HG03575 (cell line): ENCODE measurements around the gene HIGD2A.
"Not testable (repeated sequence)": the region's sequence is repeated elsewhere in the genome, so short reads cannot be mapped to it uniquely, and the experiment has no call there.

Experiments
- ATAC-seq: cut with Tn5 transposase; IDR thresholded peaks from one replicate; pipeline ENCODE4 v1.9.1; 2021; ENCODE audit not compliant: unreplicated experiment, insufficient number of reproducible peaks, low FRiP score; ENCODE audit errors: extremely low read depth

The HIGD2A gene

DNA sequence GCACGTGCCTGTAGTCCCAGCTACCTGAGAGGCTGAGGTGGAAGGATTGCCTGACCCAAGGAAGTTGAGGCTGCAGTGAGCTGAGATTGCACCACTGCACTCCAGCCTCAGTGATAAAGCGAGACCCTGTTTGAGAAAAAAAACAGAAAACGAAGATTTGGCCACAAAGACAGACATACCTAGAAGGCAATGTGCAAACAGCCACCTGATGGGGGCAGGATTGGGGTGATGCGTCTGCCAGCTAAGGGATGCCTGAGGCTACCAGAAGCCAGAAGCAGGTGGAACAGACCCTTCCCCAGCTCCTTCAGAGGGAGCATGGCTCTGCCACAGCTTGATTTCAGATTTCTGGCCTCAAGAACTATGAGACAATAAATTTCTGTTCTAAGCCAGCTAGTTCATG lies 2.9 kb downstream of the HIGD2A start:
- no peak for ATAC-seq

GRCh38 chr5:176391999-176392398 lies 3.4 kb downstream of the HIGD2A start:
- ATAC-seq, result no peak

DNA sequence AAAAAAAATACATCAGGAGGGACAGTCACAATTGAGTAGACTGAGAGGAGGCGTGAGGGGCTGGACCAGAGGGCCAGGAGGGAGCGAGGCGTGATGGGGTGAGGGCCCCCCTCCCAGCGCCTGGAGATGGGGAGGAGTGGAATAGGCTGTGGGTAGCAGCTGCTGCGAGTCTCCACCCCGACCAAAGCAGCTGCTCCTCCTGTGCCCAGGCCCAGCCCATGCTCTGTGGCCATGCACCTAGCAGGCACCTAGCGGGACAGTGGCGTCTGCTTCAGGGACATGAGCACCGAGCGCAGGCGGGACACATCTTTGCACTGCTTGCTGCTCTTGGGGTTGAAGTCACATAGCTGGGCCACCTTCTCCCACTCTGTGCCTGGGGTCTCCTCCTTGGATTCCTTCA lies 4.0 kb downstream of the HIGD2A start:
- ATAC-seq, result no peak

GRCh38 chr5:176394096-176394495 lies 5.5 kb downstream of the HIGD2A start:
- ATAC-seq, result no peak

GRCh38 chr5:176394881-176395675 lies 6.5 kb downstream of the HIGD2A start:
- ATAC-seq, result no peak

DNA sequence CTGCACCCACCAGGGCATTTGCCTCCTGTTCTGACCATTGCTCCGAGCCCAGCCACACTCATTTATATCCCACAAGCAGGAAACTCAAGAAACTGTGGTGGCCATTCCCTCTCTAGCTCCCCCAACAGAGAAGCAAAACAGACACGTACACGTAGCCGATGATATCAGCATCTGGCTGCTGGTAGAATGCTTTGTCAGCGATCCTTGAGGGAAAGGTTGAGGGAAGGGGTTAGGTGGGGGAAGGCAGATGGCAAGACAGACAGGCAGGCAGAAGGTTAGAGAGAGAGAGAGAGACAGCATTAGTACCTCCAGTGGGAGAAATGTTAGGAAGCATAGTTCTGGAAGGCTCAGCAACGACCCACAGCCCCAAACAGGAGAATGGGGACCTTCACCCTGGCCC lies 7.8 kb downstream of the HIGD2A start:
- no peak for ATAC-seq

DNA sequence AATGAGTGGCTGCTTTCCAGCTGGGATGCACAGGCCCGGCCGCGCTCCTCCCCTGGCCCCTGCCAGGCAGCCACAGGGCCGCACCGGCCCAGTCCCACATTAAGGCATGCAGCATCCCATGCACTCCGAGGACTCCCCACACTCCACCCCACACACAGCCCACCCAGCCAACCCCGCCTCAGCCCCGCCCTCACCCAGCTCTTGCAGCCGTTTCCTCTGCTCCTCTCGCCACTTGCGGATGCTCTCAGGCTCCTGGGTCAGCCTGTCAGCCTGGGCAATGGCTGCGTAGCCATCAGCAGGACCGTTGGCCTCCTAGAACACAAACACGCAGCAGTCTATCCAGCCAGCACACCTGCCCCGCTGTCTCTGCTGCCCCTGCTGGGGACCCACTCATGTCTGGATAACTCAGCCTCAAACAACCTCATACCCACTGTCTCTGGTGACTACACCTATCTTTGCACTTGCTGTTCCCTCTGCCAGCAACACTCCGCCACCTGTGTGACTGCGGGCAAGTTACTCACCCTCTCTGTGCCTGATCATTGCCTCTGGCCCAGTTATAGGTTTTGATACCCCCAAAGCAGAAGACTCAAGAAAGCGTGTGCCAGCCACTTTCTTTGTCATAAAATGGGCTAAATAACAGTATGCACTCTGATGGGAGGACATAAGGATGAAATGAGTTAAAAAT lies 9.3 kb downstream of the HIGD2A start:
- ATAC-seq, result no peak

DNA sequence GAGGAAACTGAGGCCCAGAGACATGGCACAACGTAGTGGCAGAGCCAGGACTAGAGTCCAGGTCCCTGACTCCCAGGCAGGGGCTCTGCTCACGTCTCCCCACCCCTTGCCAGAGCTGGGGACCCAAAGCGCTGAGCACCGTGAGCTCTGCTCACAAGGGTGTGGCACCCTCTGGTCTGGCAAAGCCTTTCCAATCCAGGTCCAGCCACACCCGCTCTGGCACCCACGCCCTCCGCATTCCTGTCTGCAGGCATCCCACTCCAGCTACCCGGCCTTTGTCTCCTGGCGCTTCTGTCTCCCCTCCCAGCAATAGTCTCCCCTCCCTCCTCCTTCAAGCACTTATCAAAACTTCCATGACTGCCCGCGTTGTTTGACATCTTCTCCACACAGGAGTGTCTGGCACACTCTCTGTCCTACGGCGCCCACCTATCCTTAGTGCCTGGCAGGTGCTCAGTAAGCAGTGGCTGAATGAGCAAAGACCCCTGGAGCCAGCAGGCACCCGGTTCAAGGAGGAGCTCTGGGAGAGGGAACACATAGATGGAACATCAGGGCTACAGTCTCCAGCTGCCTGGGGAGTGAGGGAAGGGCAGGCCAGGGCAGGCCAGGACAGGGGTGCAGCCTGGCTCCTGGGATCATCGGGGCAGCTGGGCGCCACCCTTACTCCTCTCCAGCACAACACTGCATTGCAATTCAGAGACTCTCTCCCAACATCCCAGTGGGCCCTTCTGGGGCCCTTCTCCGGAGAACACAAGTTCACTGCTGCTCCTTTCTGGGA lies 12.0 kb downstream of the HIGD2A start:
- ATAC-seq, result no peak

DNA sequence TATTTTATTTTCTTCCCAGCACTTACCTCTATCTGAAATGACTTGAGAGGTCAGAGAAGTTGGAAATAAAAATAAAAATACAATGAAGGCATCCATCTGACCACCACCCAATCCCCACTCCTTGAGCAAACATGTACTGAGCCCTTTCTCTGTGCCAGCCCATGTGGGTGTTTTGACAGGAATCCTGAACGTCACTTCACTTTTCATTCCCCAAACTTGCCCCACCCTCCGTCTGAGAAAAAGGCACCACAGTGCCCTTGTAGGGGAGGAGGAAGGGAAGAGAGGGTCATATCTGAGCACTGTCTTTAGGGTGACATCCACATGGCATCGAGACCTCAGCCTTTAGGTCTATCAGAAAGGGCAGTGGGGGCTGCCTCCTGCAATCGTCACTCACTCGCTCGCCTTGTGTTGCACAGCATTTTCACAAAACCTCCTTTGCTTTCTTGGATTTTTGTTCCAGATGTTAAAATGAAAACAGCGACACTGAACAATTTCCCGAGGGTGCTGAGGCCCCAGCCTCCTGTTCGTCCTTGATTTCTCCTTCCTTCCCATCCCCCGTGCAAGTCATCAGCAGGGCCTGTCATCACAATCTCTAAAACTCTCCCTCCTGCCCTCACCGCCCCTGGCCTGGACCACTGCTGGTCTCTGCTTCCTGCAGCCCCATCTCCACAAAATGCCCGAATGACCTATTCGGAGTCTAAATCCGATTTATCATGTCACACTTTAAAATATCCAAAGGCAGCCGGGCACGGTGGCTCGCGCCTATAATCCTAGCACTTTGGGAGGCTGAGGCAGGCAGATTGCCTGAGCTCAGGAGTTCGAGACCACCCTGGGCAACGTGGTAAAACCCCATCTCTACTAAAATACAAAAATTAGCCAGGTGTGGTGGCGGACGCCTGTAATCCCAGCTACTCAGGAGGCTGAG lies 13.0 kb downstream of the HIGD2A start:
- ATAC-seq, result no peak

- no peak for ATAC-seq
Measured at GRCh38 chr5:176405656-176406435, 17.3 kb downstream of the HIGD2A start.

DNA sequence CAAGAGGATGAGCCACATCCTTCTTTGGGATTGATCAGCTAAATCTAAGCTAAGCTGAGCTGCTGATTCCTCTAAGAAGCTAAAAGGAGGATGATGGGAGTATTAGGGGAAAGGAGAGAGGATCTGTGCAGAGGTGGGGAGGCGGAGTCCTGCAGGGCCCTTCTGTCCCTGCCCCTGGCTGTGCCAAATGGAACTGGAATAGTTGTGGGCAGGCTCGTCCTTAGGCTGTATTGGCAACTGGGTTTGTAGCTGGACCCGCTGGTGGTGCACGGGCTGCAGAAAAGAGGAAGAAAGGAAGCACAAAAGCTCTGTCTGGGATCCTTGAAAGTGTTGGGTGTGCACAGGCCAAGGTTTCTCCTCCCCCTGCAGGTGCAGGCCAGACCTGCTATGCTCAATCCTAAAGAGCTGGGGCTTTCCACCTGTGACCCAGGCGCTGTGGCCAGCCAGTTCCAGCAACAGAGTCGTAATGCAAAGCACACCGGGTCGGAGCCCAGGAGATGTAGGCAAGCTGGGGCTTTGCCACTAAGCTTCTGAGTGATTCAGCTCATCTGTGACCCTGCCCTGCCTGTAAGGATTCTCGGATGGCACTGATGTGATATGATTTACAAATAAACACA lies 18.0 kb downstream of the HIGD2A start:
- ATAC-seq, result no peak

- no peak for ATAC-seq
Measured at GRCh38 chr5:176407456-176408251, 19.1 kb downstream of the HIGD2A start.

GRCh38 chr5:176408252-176408573 lies 19.7 kb downstream of the HIGD2A start:
- not testable (repeated sequence) for ATAC-seq

DNA sequence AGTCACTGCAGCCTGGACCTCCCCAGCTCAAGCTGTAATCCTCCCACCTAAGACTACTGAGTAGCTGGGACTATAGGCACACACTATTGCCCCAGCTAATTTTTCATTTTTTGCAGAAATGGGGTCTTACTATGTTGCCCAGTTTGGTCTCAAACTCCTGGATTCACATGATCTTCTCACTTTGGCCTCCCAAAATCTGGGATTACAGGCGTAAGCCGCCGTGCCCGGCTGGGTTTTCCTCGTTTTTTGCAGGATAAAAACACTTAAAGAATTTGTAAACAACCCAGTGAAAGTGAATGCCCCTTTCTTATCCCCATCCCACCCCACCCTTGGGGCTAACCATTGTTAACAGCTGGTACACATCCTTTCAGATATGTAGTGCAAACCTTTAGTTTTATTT lies 20.0 kb downstream of the HIGD2A start:
- ATAC-seq, result no peak

DNA sequence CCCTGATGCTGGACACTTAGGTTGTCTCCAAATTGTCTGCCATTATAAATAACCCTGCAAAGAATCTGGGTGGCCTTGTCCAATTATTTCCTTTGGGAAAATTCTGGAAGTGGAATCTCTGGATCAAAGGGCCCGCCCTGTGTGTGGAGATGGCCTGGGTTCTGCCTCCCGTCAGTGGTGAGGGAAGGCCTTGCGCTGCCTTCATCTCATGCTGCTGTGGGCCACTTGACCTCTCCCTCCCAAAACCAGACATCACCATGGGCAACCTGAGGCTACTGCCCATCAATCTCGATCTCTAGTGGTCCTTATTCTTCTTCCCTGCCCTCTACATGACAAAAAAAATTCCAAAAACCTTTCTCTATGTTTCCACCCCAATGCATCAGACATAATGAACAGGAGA lies 21.2 kb downstream of the HIGD2A start:
- no peak for ATAC-seq

DNA sequence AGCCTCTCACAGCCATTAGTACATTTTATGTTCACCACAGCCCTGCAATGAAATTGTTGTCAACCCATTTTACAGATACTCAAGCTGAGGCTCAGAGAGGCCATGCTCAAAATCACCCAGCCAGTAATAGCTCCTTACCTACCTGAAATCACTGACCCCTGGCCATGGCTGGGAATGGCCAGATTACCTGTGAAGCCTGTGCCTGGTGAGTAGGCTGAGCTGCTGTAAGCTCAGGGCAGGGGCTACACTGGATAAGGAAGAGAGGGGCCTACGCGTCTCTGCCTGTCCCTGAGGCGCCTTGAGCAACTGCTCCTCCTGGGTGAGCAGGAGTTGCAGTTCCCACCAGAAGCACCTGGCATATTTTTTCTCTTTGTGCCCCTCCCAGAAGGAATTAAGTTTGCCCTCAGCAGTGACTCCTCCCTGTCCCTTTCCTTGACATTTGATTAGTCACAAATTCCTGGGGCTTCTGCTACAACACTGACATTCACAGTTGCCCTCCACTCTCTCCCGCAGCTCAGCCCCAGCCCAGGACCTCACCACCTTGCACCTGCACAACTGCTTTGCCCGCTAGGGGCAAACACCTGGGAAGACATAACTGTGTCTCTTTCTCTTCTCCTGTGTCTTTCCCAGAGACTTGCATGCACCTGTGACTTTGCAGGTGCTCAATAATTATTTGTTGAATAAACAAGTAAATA lies 22.1 kb downstream of the HIGD2A start:
- ATAC-seq, result no peak
